Stimulated activated naive CD8-positive, alpha-beta T cell treated with anti-CD3 and anti-CD28 coated beads, Interleukin-15, Interleukin-2, amounts not matched to agents 100 U/mL and 50 U/mL, for 24 hours (primary cell): Measurements from ENCODE around the gene PERM1.
"Not testable (repeated sequence)": the region's sequence is repeated elsewhere in the genome, so short reads cannot be mapped to it uniquely, and the experiment has no call there.

ENCODE experiments used
- ATAC-seq: fragments of 150-1000 bp; cut with Tn5 transposase; one replicate; pipeline ENCODE4 v1.10.0; 2021
- DNase-seq: peaks from one replicate; pipeline ENCODE4 v3.0.0; 2021

The PERM1 gene

DNA sequence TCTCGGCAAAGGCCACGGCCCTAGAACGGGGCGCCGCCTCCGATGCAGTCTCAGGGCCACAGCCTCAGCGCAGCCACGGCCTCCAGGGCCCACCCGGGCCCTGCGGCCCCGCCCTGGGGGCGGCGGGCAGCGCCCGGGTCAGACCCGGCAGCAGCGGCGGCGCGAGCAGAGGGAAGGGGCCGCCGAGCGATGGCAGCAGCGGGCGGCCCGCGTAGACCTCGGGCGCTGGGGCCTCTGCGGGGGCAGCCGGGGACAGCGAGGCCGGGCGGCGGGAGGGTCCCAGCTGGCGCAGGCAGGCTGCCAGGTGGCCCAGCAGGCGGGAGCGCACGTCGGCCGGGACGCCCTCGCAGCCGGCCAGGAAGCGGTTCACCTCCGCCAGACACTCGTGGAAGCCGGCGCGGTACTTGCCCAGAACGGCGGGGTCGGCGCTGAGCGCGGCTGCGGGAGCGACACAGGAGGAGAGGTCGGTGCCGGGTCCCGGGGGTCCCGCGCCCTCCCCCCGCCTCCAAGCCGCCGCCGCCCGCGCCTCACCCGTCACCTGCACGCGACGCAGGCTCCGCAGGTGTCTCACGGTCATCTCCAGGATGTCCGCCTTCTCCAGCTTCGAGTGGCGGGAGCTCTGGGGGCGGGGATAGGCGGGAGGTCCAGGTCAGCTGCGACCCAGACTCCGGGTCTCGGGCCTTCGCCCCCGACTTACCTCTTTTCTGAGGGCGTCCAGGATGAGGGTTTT, 17.3 kb upstream of the PERM1 start:
- ATAC-seq = peak; percentile 8

GRCh38 chr1:998745-998994, 16.8 kb upstream of the PERM1 start:
- peak; percentile 2 for ATAC-seq

More for the DNA sequence above, 17.3 kb upstream of the PERM1 start:
- peak; percentile 35 for DNase-seq

DNA sequence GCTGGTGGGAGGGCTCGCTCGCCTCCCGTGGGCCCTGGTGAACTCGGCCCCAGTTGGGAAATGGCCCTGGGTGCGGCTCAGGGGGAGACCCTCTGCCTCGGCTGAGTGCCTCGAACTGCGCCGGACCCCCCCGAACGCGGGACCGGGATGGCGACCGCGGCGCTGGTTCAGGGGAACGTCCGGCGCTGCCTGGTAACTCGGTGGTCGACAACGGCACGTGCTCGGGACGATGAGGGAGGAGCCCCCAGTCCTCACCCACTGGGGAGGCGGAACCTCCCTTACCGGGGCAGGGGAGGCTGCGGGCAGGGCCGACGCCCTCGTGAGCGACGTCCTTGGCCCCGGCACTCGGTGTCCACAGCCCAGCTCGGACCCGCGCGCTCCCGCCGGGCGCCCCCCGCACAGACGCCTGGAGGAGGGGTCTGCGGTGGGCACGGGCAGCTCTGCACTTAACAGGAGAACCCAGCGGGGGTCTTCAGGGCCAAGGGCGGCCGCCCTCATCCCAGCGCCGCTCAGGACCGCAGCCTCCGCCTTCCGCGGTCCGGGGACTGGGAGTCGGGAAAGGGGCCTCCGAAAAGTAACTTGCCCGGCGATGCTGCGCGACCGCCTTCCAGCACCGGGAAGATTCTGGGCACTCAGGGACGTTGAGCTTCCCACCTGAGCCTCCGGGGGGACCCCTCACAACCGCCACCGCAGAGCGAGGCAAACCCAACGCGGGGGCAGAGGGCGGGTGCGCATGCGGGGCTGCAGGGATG, 16.3 kb upstream of the PERM1 start:
- no peak for ATAC-seq
- no peak for DNase-seq

More at GRCh38 chr1:998745-998994, 16.8 kb upstream of the PERM1 start:
- DNase-seq = no peak

GRCh38 chr1:997713-997992, 15.8 kb upstream of the PERM1 start:
- no peak for DNase-seq
- no peak for ATAC-seq

- DNase-seq (no peak), ATAC-seq (no peak)
These were observed 15.2 kb upstream of the PERM1 start for GRCh38 chr1:996851-997712.

DNA sequence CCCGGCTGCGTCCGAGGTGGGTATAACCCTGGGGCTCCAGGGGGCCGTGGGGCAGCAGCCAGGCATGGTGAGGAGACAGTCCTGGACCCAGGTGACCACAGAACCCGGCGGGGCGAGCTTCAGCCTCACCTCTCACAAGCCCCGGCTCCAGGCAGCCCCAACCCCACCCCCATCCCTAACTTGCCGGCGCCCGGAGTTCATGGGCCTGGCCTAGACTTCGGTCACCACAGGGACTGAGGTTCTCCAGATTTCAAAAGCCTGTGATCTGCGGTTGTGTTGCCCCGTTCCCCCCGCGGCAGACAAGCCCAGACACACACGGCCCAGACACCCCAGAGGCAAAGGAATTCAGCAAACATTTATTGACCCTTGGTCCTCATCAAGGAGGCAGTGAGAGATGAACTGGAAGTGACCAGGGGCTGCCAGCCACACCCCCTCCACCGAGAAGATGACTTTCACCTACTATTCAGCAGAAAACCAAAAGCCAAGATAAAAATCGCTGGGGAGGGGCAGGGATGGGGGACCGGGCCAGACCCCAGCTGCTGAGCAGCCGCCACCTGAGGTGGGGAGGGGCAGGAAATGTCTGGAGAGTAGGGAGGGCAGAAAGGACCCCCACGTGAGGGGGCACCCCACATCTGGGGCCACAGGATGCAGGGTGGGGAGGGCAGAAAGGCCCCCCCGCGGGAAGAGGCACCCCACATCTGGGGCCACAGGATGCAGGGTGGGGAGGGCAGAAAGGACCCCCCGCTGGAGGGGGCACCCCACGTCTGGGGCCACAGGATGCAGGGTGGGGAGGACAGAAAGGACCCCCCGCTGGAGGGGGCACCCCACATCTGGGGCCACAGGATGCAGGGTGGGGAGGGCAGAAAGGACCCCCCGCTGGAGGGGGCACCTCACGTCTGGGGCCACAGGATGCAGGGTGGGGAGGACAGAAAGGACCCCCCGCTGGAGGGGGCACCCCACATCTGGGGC, 14.1 kb upstream of the PERM1 start:
- ATAC-seq (no peak), DNase-seq (no peak)

- not testable (repeated sequence) for DNase-seq, ATAC-seq
These were observed 12.7 kb upstream of the PERM1 start for GRCh38 chr1:994546-994945.

DNA sequence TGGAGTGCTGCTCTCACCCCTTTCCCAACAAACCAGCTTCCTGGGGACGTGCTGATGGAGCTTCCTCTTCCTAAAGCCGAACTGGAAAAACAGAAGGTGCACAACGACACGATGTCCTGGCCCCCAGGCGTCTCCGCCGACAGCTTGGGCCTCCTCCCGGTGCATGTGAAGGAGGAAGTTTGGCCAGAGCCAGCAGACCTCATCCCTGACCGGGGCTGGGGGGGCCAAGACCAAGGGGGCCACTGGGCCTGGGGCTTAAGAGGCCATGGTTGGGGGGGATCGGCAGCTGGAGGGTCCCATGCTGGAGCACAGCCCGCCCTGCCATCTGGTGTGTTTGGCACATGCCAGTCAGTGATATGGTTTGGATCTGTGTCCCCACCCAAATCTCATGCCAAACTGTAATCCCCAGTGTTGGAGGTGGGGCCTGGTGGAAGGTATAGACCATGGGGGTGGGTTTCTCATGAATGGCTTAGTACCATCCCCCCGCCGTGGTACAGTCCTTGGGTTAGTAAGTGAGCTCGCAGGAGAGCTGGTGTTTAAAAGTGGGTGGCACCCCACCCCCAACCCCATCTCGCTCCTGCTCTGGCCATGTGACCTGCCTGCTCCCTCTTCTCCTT, 11.6 kb upstream of the PERM1 start:
- DNase-seq (no peak), ATAC-seq (no peak)

GRCh38 chr1:992362-992761, 10.5 kb upstream of the PERM1 start:
- DNase-seq (no peak), ATAC-seq (peak; percentile 33)

DNA sequence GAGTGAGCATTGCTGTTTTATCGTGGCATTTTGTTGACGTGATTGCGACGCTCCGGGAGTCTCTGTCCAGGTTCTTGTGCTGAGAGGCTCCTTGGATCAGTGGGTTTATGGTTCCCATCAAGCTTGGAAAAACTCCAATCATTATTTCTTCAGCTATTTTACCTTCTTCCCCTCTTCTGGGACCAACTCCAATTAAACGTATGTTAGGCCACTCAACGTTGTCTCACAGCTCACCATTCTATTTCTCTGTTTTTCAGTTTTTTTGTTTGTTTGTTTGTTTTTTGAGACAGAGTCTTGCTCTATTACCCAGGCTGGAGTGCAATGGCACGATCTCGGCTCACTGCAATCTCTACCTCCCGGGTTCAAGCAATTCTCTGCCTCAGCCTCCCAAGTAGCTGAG, 10.0 kb upstream of the PERM1 start:
- DNase-seq (no peak), ATAC-seq (no peak)

- ATAC-seq, DNase-seq: not testable (repeated sequence)
These were observed 9.4 kb upstream of the PERM1 start for GRCh38 chr1:991275-991674.

- ATAC-seq, DNase-seq: not testable (repeated sequence)
These were observed 6.2 kb upstream of the PERM1 start for GRCh38 chr1:988061-988460.

DNA sequence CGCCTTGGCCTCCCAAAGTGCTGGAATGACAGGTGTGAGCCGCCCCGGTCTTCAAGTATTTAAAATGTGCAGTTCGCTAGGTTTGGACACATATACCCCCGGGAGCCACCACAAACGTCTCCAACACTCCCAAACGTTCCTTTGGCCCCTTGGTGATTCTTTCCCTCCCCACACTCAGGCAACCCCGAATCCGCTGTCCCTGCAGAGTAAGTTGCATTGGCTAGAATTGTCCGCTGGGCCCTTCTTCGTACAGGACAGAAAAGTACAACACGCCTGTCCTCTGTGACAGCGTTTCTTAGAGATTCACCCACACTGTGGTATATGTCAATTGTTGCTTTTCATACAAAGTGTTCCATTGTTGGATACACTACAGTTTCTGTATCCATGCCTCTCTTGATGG, 3.2 kb upstream of the PERM1 start:
- ATAC-seq = no peak
- DNase-seq = no peak

DNA sequence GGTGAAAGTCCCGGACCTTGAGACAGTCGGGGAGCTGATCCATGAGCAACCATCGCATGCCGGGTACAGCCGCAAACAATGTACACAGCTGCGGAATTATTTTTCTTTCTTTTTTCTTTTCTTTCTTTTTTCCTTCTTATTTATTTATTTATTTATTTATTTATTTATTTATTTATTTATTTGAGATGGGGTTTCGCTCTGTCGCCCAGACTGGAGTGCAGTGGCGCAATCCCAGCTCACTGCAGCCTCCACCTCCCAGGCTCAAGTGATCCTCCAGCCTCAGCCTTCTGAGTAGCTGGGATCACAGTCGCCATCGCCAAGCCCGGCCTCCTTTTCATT, 2.6 kb upstream of the PERM1 start:
- DNase-seq (no peak), ATAC-seq (no peak)

DNA sequence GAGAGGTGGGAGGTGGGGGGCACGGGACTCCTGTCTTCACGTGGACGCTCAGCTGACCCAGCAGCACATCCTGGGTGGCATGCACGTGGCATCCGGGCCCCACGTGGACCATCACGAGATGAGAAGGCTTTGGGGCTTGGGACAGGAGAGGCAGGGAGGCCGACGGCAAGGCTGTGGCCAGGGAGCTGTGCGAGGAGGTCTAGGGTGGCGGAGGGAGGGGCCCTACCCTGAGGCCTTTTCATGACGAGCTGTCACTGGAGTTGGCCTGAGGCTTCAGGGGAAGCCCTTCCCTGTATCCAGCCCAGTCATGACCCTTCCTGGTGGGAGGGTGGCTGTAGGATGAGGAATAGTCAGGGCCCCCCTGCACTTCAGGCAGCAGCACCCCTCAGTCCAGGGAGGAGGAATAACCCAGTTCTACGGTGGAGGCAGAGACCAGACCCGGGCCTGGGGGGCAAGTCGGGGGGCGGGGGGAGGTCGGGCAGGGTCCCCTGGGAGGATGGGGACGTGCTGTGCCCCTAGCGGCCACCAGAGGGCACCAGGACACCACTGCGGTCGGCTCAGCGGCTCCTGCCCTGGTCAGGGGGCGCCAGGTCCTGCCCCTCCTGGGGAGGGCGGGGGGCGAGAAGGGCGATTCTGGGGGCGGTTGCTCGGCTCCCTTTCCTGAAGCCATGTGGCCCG, 2.0 kb upstream of the PERM1 start:
- DNase-seq = peak; percentile 76

GRCh38 chr1:982765-983436, 1.0 kb upstream of the PERM1 start:
- DNase-seq (no peak), ATAC-seq (no peak)

More for the DNA sequence above, 2.0 kb upstream of the PERM1 start:
- peak; percentile 65 for ATAC-seq

GRCh38 chr1:981491-981954, 370 bp downstream of the PERM1 start:
- no peak for DNase-seq
- no peak for ATAC-seq

- DNase-seq = no peak
- no peak for ATAC-seq
These were observed 1.1 kb downstream of the PERM1 start for GRCh38 chr1:980602-981395.

DNA sequence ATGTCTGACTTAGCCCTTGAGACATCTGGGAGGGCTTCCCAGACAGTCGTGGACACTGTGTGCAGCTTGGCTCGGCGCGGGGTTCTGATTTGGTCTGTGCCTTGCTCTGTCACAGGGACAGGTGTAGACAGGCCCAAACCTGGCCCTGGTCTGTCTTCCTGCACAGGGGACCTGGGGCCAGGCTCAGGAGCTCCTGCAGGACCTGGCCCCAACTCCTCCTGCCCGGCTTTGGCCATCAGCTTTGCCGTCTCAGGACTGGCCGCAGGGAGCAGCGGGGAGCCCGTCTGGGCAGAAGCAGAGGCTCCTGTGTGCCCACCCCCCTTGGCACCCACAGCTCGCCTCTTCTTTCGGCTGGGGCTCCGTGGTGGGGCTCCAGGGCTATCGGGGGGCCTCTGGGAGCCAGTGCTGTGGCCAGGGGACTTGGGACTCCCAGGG, 1.7 kb downstream of the PERM1 start:
- no peak for DNase-seq
- no peak for ATAC-seq

DNA sequence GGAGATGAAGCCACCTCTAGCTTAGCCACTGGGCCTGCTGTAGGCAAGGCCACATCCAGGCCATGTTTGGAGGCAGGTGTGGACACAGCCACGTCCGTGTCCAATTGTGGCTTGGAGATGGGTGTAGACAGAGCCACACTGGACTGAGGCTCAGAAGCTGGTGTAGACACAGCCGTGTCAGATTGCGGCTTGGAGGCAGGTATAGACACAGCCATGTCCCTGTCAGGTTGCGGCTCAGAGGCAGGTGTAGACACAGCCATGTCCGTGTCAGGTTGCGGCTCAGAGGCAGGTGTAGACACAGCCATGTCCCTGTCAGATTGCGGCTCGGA, 2.2 kb downstream of the PERM1 start:
- no peak for DNase-seq
- no peak for ATAC-seq
